H9 (cell line): Measurements from ENCODE around the gene ADAMTS18. TPM values are rescaled to one million over a fixed set of nuclear protein-coding genes. Genes with fewer than 3 reads are reported as not detected.

Experiments used
- DNase-seq: peaks from one replicate; pipeline ENCODE4 v3.0.0-alpha.2; 2017
- H2AFZ ChIP-seq: one replicate; pipeline ENCODE4 v1.6.1; 2013; ENCODE audit warnings: mild to moderate bottlenecking, low read length, control low read depth, moderate library complexity
- H2AK5ac ChIP-seq: 2 replicates; pipeline ENCODE4 v1.6.1; 2013; ENCODE audit warnings: low read length, control low read depth, mixed read lengths; ENCODE audit not compliant: insufficient read length
- H2BK120ac ChIP-seq: one replicate; pipeline ENCODE4 v1.6.1; 2013; ENCODE audit warnings: low read depth, mild to moderate bottlenecking, low read length, control low read depth, inconsistent platforms; ENCODE audit not compliant: poor library complexity, severe bottlenecking
- H2BK12ac ChIP-seq: 2 replicates; pipeline ENCODE4 v1.6.1; 2013; ENCODE audit warnings: low read length, control low read depth, mixed read lengths, low read depth; ENCODE audit not compliant: insufficient read length
- H2BK15ac ChIP-seq: 2 replicates; pipeline ENCODE4 v1.6.1; 2013; ENCODE audit warnings: low read depth, low read length, control low read depth
- H2BK20ac ChIP-seq: one replicate; pipeline ENCODE4 v1.6.1; 2013; ENCODE audit warnings: low read depth, mild to moderate bottlenecking, low read length, control low read depth, inconsistent platforms; ENCODE audit not compliant: poor library complexity, severe bottlenecking
- H2BK5ac ChIP-seq: 2 replicates; pipeline ENCODE4 v1.6.1; 2013; ENCODE audit warnings: low read length, control low read depth, mixed read lengths; ENCODE audit not compliant: insufficient read length
- H3K14ac ChIP-seq: 2 replicates; pipeline ENCODE4 v1.6.1; 2013; ENCODE audit warnings: low read length, control low read depth; ENCODE audit not compliant: insufficient read depth
- H3K18ac ChIP-seq: 2 replicates; pipeline ENCODE4 v1.6.1; 2013; ENCODE audit warnings: low read depth, mild to moderate bottlenecking, mixed read lengths, low read length, control low read depth; ENCODE audit not compliant: insufficient read length
- H3K23ac ChIP-seq: 2 replicates; pipeline ENCODE4 v1.6.1; 2013; ENCODE audit warnings: low read length, control low read depth, mixed read lengths, low read depth; ENCODE audit not compliant: insufficient read length
- H3K23me2 ChIP-seq: 2 replicates; pipeline ENCODE4 v1.6.1; 2013; ENCODE audit warnings: low read depth, mild to moderate bottlenecking, mixed read lengths, low read length, control low read depth; ENCODE audit not compliant: insufficient read length, poor library complexity, severe bottlenecking
- H3K27ac ChIP-seq: 2 replicates; pipeline ENCODE4 v1.5.1; 2013; ENCODE audit warnings: low read length, control low read depth, mixed read lengths, low read depth; ENCODE audit not compliant: insufficient read length
- H3K27me3 ChIP-seq: 2 replicates; pipeline ENCODE4 v1.6.1; 2013; ENCODE audit warnings: low read length, control low read depth, inconsistent platforms; ENCODE audit not compliant: insufficient read depth
- H3K4ac ChIP-seq: 2 replicates; pipeline ENCODE4 v1.6.1; 2013; ENCODE audit warnings: low read depth, mild to moderate bottlenecking, control low read depth, inconsistent platforms, low read length, moderate library complexity
- H3K4me1 ChIP-seq: 2 replicates; pipeline ENCODE4 v1.6.1; 2013; ENCODE audit warnings: low read length, control low read depth, inconsistent platforms; ENCODE audit not compliant: insufficient read depth
- H3K4me2 ChIP-seq: 2 replicates; pipeline ENCODE4 v1.6.1; 2013; ENCODE audit warnings: low read length, control low read depth, mixed read lengths; ENCODE audit not compliant: insufficient read length, insufficient read depth
- H3K56ac ChIP-seq: 2 replicates; pipeline ENCODE4 v1.6.1; 2013; ENCODE audit warnings: low read depth, mild to moderate bottlenecking, mixed read lengths, low read length, control low read depth; ENCODE audit not compliant: insufficient read length
- H3K79me1 ChIP-seq: 2 replicates; pipeline ENCODE4 v1.6.1; 2013; ENCODE audit warnings: low read depth, mild to moderate bottlenecking, moderate library complexity, low read length, control low read depth, inconsistent platforms; ENCODE audit not compliant: insufficient read depth, poor library complexity, severe bottlenecking
- H3K79me2 ChIP-seq: 2 replicates; pipeline ENCODE4 v1.6.1; 2013; ENCODE audit warnings: low read length, control low read depth, inconsistent platforms; ENCODE audit not compliant: insufficient read depth
- H3K9ac ChIP-seq: 2 replicates; pipeline ENCODE4 v1.6.1; 2013; ENCODE audit warnings: low read length, control low read depth, mixed read lengths; ENCODE audit not compliant: insufficient read length; ENCODE audit errors: extremely low read depth
- H3K9me3 ChIP-seq: one replicate; pipeline ENCODE4 v1.6.1; 2013; ENCODE audit warnings: low read depth, low read length, inconsistent platforms; ENCODE audit not compliant: control insufficient read depth
- H3T11ph ChIP-seq: one replicate; pipeline ENCODE4 v1.6.1; 2013; ENCODE audit warnings: mild to moderate bottlenecking, low read length, control low read depth, inconsistent platforms
- H4K20me1 ChIP-seq: one replicate; pipeline ENCODE4 v1.6.1; 2013; ENCODE audit not compliant: control insufficient read depth, insufficient read length, insufficient read depth
- H4K5ac ChIP-seq: 2 replicates; pipeline ENCODE4 v1.6.1; 2013; ENCODE audit warnings: low read depth, mild to moderate bottlenecking, mixed read lengths, low read length, control low read depth; ENCODE audit not compliant: insufficient read length
- H4K8ac ChIP-seq: replicated peaks from 2 replicates; pipeline ENCODE4 v1.6.1; 2013; ENCODE audit warnings: low read length, control low read depth, mixed read lengths, low read depth; ENCODE audit not compliant: insufficient read length
- H4K91ac ChIP-seq: 2 replicates; pipeline ENCODE4 v1.6.1; 2013; ENCODE audit warnings: low read depth, mild to moderate bottlenecking, moderate library complexity, mixed read lengths, low read length, control low read depth; ENCODE audit not compliant: insufficient read length
- H3K27ac Mint-ChIP-seq, 3 experiments: 2 replicates in 2 of 3; 3 replicates in 1 of 3; pipeline ENCODE4 v1.8.0; 2020 to 2021; ENCODE audit warnings: mixed read lengths in 3 of 3, mild to moderate bottlenecking in 1 of 3, moderate library complexity in 1 of 3
- H3K27me3 Mint-ChIP-seq: 2 replicates; pipeline ENCODE4 v1.8.0; 2021; ENCODE audit warnings: low read depth, mild to moderate bottlenecking, moderate library complexity, mixed read lengths
- H3K36me3 Mint-ChIP-seq, 3 experiments: 2 replicates in 2 of 3; 3 replicates in 1 of 3; pipeline ENCODE4 v1.8.0; 2020 to 2021; ENCODE audit warnings: low read depth in 3 of 3, mixed read lengths in 3 of 3; ENCODE audit not compliant: insufficient read depth in 1 of 3
- H3K4me1 Mint-ChIP-seq, 2 experiments: 2 replicates each; pipeline ENCODE4 v1.8.0; 2020; ENCODE audit warnings: mixed read lengths in 2 of 2
- H3K4me3 Mint-ChIP-seq, 2 experiments: 2 replicates in 1 of 2; 3 replicates in 1 of 2; pipeline ENCODE4 v1.8.0; 2020 to 2021; ENCODE audit warnings: mild to moderate bottlenecking in 2 of 2, mixed read lengths in 2 of 2, moderate library complexity in 1 of 2
- H3K9me3 Mint-ChIP-seq, 2 experiments: 2 replicates in 1 of 2; 3 replicates in 1 of 2; pipeline ENCODE4 v1.8.0; 2020; ENCODE audit warnings: mild to moderate bottlenecking in 2 of 2, mixed read lengths in 2 of 2, moderate library complexity in 1 of 2
- CTCF ChIP-seq: fragments of 200-600 bp; sonication (generic); conservative IDR thresholded peaks from 3 replicates; pipeline ENCODE4 v1.8.0; 2021; ENCODE audit warnings: antibody characterized with exemption, mild to moderate bottlenecking
- WGBS: extraction: QIAGEN DNeasy Blood & Tissue Kit; methylation state at CpG from one replicate; pipeline ENCODE4 v1.1.7; 2013; ENCODE audit warnings: missing lambda C conversion rate, low lambda C conversion rate, mixed read lengths; ENCODE audit not compliant: insufficient read length; ENCODE audit errors: extremely low coverage; 5-methylcytosine and 5-hydroxymethylcytosine counted together
- total RNA-seq: library from RNA; stranded (reverse); gene quantifications from 2 replicates; pipeline ENCODE4 v1.2.1, GENCODE V29; 2021

ADAMTS18 gene
- total RNA-seq, 1 experiment from 2014 or later: 0.07 TPM

- Histone ChIP-seq H2BK20ac (no peak overlapping the region), H3T11ph (no peak overlapping the region), H3K4me1 (no peaks in the 10 kb centered on the region), H2BK120ac (no peak overlapping the region), H2BK15ac (no peak overlapping the region), H3K4me2 (no peak overlapping the region), H3K14ac (no peak overlapping the region), H3K79me1 (no peaks in the 10 kb centered on the region), H3K4ac (no peak overlapping the region), H3K9ac (no peak overlapping the region), H3K9me3 (no peaks in the 10 kb centered on the region), H2AK5ac (no peak overlapping the region), H4K8ac (no peak overlapping the region), H3K27me3 (no peaks in the 10 kb centered on the region), H3K79me2 (no peaks in the 10 kb centered on the region), H3K23ac (no peak overlapping the region), H3K18ac (no peak overlapping the region), H3K23me2 (no peaks in the 10 kb centered on the region), H3K27ac (no peak overlapping the region), H2AFZ (no peak overlapping the region), H4K20me1 (no peaks in the 10 kb centered on the region), H4K91ac (no peak overlapping the region), H3K56ac (no peak overlapping the region), H2BK5ac (no peak overlapping the region), H4K5ac (no peak overlapping the region), H2BK12ac (no peak overlapping the region)
- no peak for DNase-seq
- H3K36me3 Mint-ChIP-seq: no peaks in the 10 kb centered on the region
- H3K4me3 Mint-ChIP-seq: no peak overlapping the region
- no peaks in the 10 kb centered on the region for H3K27me3 Mint-ChIP-seq
- no peak for TF ChIP-seq CTCF
- no peaks in the 10 kb centered on the region for H3K9me3 Mint-ChIP-seq
- peak overlapping the region in 1 of 3 experiments; percentile 57; a peak in 1 of 7 replicates for H3K27ac Mint-ChIP-seq
- no CpG with 5 or more reads among the region's 1 CpG for WGBS
- H3K4me1 Mint-ChIP-seq: no peaks in the 10 kb centered on the region
Measured at GRCh38 chr16:77302674-77303073, 132.2 kb downstream of the ADAMTS18 start.
